Measurements from ENCODE around the gene CPSF4.

- TF ChIP-seq CTCF (IDR thresholded peaks at IDR 0.05): no peak
- TF ChIP-seq POLR2A (IDR thresholded peaks at IDR 0.05): no peak
Measured at GRCh38 chr7:99457650-99458493, 19.1 kb downstream of the CPSF4 start.

Measured in lower leg skin (tissue), 3 donors.